ENCODE results near the gene THNSL1. TPM values are rescaled to one million over a fixed set of nuclear protein-coding genes. Genes with fewer than 3 reads are reported as not detected.

Gene THNSL1
- total and polyA plus RNA-seq, 2 of the 13 experiments (the other 11 are each of a cell fraction or from before 2014, with no cell fraction given), result 1.3 to 3.8 TPM

GRCh38 chr10:25065761-25066476 lies 49.5 kb downstream of the THNSL1 start:
- TF ChIP-seq ZBTB40 (IDR thresholded peaks at IDR 0.05) (no peak), ZBTB40 (CRISPR knock-in tag; IDR thresholded peaks at IDR 0.05) (no peak), MTF1 (CRISPR knock-in tag; IDR thresholded peaks at IDR 0.05) (no peak), MAFK (conservative IDR thresholded peaks at IDR 0.05 in 1 of 2, IDR thresholded peaks at IDR 0.05 in 1 of 2; ENCODE audit: low read length in 2 of 2) (0 out of 4 replicates have a peak, but pooled peaks of 1 of the 2 experiments have one; percentile 17), ARID4A (CRISPR knock-in tag; IDR thresholded peaks at IDR 0.05; ENCODE audit: borderline replicate concordance) (no peak)
- Histone ChIP-seq H3K36me3 (replicated peaks in 1 of 2; ENCODE audit: control insufficient read depth in 1 of 2, insufficient read depth in 2 of 2, low read length in 2 of 2) (no peaks in the 10 kb centered on the region), H3K27ac (ENCODE audit: extremely low read length, insufficient read depth, low read length) (no peak overlapping the region), H3K27me3 (ENCODE audit: control insufficient read depth in 1 of 2, insufficient read depth in 2 of 2, low read length in 2 of 2) (no peaks in the 10 kb centered on the region), H3K9me3 (ENCODE audit: low read length) (no peaks in the 10 kb centered on the region), H2AFZ (ENCODE audit: low read length) (no peak overlapping the region), H3K4me1 (ENCODE audit: insufficient read depth, low read length) (peaks cover 51% of the 10 kb centered on the region), H3K9ac (ENCODE audit: insufficient read depth, low read depth, low read length) (no peak overlapping the region), H4K20me1 (ENCODE audit: insufficient read depth, low read length) (no peaks in the 10 kb centered on the region), H3K79me2 (ENCODE audit: insufficient read depth, low read length) (no peaks in the 10 kb centered on the region), H3K4me2 (ENCODE audit: low read depth, low read length) (no peak overlapping the region), H3K4me3 (replicated peaks in 1 of 3; ENCODE audit: insufficient read depth in 1 of 3, low read depth in 2 of 3, low read length in 3 of 3) (no peak overlapping the region)
- ChIA-PET CTCF (ENCODE audit: low intra/inter-chr PET ratio, low total read pairs) (no interaction called here), POLR2A (interaction anchor here (1.3 kb wide), 1 partner anchor 11 kb away, joined by 3 read pairs; no protein-coding TSS in a partner anchor)
- DNase-seq (ENCODE audit: low spot score) (no peak), FAIRE-seq (no peak), ATAC-seq (no peak)
- WGBS (ENCODE audit: low lambda C conversion rate), result 83% methylated on average over 4 of the region's 4 CpGs
- intact Hi-C loops (cut with micrococcal nuclease; ENCODE audit: unreplicated experiment), result no loop called here
- no TSS peak for BruUV-seq (replicated peaks)
- in situ Hi-C loops (cut with HindIII; ENCODE audit: extremely low pct_ligation_motif_present, low pct_unique_long_range_greater_than_20kb), result no loop called here
